GM12892 (cell line): Measurements from ENCODE around the gene MRPL10.

Source experiments
- DNase-seq: peaks from one replicate; pipeline ENCODE4 v3.0.0; 2011; ENCODE audit not compliant: insufficient read length
- FAIRE-seq: peaks from 2 replicates; lab custom pipeline; 2011; peaks lifted over from hg19 to GRCh38; lab: Jason Lieb, UNC
- POLR2A ChIP-seq: IDR thresholded peaks from 2 replicates; pipeline ENCODE4 v1.6.1; 2011; ENCODE audit warnings: low read depth, low read length, control low read depth
- POLR2AphosphoS5 ChIP-seq: IDR thresholded peaks from 2 replicates; pipeline ENCODE4 v1.6.1; 2011; ENCODE audit warnings: low read depth, low read length, control low read depth
- TAF1 ChIP-seq: IDR thresholded peaks from 2 replicates; pipeline ENCODE4 v1.6.1; 2011; ENCODE audit warnings: low read depth, mild to moderate bottlenecking, control low read depth, low read length, borderline replicate concordance

MRPL10 gene

DNA sequence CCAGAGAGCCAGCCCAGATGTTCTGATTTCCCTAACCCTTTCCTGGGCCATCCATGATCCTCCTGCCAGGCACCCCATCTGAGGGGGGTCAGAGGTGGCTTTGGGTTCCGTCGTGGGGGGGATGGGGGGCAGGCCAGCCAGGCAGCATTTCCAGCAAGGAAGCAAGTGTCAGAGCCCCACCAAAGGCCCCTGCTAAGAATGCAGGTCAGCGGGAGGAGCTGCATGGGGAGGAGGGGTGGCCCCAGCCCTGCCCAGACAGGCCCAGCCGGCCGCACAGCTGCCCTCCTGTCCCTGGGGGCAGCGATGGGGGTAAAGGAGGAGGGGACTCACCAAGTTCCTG is 12.0 kb upstream of the MRPL10 start:
- FAIRE-seq (no peak), DNase-seq (no peak)
- TF ChIP-seq POLR2AphosphoS5 (no peak), POLR2A (no peak), TAF1 (no peak)

DNA sequence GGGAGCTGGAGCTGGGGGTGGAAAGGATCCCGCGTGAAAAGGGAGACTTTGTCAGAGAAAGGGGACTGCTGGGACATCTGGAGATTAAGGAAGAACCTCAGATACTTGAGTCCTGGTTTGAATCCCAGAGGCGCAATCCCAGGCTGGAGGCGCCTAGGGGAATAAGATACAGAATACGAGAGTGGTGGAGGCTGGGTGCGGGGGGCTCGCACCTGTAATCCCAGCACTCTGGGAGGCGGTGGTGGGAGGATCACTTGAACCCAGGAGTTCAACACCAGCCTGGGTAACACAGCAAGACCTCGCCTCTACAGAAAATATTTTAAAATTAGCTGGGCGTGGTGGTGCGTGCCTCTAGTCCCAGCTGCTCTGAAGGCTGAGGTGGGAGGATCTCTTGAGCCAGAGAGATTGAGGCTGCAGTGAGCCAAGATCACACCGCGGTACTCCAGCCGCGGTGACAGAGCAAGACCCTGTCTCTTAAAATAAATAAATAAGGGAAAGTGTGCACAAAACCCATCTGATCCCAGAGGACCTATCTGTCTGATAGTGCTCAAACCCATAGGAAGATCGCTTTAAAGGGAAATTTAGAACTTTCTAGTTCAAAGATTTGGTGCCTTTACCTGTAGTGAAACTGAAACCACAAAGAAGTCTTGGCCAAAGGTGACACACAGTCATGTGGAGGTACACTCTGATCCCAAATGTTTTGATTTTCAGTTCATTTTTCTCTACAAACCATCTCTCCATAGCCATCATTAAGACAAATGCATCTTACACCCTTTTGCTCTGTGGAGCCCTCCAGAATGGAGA is 10.3 kb upstream of the MRPL10 start:
- DNase-seq = no peak
- TF ChIP-seq TAF1 = no peak
- no peak for TF ChIP-seq POLR2A
- no peak for TF ChIP-seq POLR2AphosphoS5
- FAIRE-seq = peak; percentile 50

- TF ChIP-seq TAF1 (peak; percentile 44; the same call in 1 of the 2 replicates), POLR2A (no peak)
- peak; percentile 95 for DNase-seq
- peak; percentile 97 for FAIRE-seq
These were observed 9.6 kb upstream of the MRPL10 start, which contains the start of gene SCRN2 for GRCh38 chr17:47840742-47841487. TSS of gene SCRN2 (minus strand) at chr17:47841273. CDS start at chr17:47840843, 430 bp downstream.

- TF ChIP-seq TAF1 (no peak), POLR2AphosphoS5 (no peak), POLR2A (no peak)
- FAIRE-seq (no peak), DNase-seq (no peak)
These were observed 8.8 kb upstream of the MRPL10 start for GRCh38 chr17:47840001-47840741.

DNA sequence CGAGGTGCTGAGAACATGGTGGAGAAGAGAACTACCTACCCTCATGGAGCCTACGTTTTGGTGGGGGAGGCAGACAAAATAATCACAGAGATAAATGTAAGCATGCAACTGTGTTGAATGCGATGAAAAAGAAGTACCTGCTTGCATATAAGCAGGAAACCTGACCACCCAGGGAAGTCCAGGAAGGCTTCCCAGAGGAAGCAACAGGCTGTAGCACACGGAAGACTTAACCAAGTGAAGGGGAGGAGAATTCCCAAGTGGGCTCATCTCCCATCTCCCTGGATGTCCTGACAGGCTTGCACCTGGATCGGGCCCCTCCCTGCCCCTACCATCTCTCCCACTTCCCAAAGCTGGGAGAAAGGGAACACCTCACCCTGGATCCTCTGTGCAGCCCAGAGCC is 7.7 kb upstream of the MRPL10 start:
- DNase-seq (no peak), FAIRE-seq (no peak)
- TF ChIP-seq POLR2A (no peak), TAF1 (no peak), POLR2AphosphoS5 (no peak)

GRCh38 chr17:47838636-47839035 is 7.3 kb upstream of the MRPL10 start:
- no peak for DNase-seq
- FAIRE-seq = no peak

DNA sequence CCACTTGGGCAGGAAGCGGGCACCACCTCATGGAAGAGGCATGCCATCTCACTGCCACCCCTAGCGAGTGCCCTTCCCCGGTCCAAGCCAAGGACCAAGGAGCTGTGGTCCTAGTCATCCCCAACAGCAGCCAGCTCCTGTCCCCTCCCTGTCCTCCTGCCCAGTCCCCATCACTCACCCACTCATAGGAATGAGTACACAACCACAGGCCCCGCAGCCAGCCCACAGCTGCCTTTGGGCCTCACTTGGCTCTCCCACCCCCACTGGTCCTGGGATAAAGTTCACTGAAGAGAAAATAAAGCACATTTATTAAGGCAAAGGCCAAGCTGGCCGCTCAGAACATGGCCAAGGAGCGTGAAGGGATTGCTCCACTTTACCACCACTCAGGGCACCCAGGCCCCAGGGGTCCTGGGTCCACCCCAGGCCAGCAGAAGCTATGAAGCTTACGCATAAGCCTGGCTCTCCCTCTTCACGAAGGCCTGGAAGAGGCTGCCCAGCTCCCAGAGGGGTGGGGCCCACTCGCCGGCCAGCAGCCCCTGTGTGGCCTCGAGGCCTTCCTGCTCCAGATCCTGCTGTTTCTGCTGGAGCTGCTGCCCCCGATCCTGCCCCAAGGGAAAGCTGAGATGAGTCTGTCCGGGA is 6.2 kb upstream of the MRPL10 start:
- FAIRE-seq (no peak), DNase-seq (no peak)
- TF ChIP-seq POLR2A (no peak), POLR2AphosphoS5 (no peak), TAF1 (no peak)

More at GRCh38 chr17:47838636-47839035, 7.3 kb upstream of the MRPL10 start:
- TF ChIP-seq POLR2A (no peak), TAF1 (no peak), POLR2AphosphoS5 (no peak)

GRCh38 chr17:47836601-47837000 is 5.3 kb upstream of the MRPL10 start:
- FAIRE-seq = no peak

DNA sequence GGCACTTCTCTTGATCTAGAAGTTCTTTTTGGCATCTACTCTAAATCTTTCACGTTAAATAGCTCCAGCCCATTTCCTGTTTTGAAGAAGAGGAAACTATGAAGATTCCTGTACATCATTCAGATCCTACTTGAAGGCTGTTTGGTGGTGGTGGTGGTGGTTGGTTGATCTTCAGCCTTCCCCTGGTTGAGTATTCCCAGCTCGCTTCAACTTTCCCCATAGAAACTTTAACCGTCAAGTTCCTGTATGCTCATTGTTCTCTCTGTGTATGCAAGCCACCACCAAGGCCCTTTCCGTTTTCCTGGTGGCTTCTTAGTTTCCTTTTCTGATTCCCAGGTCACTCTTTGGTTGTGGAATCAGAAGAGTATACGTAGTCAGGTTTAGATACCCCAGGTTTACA is 3.4 kb upstream of the MRPL10 start:
- DNase-seq (no peak), FAIRE-seq (no peak)
- TF ChIP-seq TAF1 (no peak), POLR2A (no peak), POLR2AphosphoS5 (no peak)

More at GRCh38 chr17:47836601-47837000, 5.3 kb upstream of the MRPL10 start:
- DNase-seq = no peak
- TF ChIP-seq POLR2AphosphoS5 = no peak

- no peak for TF ChIP-seq TAF1
- TF ChIP-seq POLR2A = no peak
- no peak for TF ChIP-seq POLR2AphosphoS5
- FAIRE-seq = no peak
- no peak for DNase-seq
These were observed 590 bp upstream of the MRPL10 start for GRCh38 chr17:47831934-47832327.

- DNase-seq = no peak
- no peak for FAIRE-seq
- TF ChIP-seq POLR2AphosphoS5 (no peak), TAF1 (no peak), POLR2A (no peak)
These were observed 842 bp downstream of the MRPL10 start for GRCh38 chr17:47830396-47831002.
